ENCODE results near the gene PLPPR2.
"Not testable (repeated sequence)": the region's sequence is repeated elsewhere in the genome, so short reads cannot be mapped to it uniquely, and the experiment has no call there.

The PLPPR2 gene

GRCh38 chr19:11340099-11340467 is 15.1 kb upstream of the PLPPR2 start:
- not testable (repeated sequence) for DNase-seq

DNA sequence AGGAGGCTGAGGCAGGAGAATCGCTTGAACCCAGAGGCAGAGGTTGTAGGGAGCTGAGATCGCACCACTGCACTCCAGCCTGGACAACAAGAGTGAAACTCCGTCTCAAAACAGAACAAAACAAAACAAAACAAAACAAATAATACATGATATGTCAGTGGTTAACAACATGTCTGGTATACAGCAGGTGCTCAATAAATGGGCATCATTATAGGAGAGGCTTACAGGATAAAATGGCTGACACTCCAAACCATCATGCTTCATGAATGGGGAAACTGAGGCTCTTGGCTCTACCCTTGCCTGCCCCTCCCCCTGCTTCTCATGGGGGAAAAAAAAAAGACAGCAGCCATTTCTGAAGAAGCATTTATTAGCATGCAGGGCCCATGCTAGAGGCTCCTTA is 12.8 kb upstream of the PLPPR2 start:
- no peak for DNase-seq

DNA sequence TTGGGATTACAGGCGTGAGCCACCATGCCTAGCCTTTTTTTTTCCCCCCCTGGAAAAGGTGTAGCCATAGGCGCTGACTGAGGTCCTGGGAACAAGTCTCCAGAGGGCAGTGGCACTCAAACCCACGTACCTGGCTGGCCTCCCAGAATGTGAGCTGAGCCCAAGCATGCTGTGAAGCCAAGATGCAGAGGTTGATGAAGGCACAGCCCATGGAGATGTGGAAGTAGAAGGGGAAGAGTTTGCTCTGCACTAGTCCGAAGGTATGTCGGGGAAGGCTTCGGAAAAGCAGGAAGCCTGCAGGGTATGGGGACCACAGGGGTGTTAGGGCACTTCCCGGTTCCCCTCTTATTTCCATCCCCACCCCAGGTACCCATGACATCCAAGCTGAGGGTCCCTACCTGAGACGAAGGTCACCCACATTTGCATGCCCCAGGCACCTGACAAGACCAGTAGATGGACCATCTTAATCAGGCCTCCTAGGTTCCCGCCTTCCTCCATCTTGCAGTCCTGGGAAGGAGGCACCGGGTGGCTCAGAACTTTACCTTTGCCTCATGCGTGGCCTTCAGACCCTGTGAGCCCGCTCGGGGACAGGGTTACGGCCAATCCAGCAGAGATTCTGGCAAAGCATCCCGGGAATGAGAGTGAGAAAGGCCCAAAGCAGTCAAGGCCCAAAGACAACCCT is 10.0 kb upstream of the PLPPR2 start:
- no peak for DNase-seq

DNA sequence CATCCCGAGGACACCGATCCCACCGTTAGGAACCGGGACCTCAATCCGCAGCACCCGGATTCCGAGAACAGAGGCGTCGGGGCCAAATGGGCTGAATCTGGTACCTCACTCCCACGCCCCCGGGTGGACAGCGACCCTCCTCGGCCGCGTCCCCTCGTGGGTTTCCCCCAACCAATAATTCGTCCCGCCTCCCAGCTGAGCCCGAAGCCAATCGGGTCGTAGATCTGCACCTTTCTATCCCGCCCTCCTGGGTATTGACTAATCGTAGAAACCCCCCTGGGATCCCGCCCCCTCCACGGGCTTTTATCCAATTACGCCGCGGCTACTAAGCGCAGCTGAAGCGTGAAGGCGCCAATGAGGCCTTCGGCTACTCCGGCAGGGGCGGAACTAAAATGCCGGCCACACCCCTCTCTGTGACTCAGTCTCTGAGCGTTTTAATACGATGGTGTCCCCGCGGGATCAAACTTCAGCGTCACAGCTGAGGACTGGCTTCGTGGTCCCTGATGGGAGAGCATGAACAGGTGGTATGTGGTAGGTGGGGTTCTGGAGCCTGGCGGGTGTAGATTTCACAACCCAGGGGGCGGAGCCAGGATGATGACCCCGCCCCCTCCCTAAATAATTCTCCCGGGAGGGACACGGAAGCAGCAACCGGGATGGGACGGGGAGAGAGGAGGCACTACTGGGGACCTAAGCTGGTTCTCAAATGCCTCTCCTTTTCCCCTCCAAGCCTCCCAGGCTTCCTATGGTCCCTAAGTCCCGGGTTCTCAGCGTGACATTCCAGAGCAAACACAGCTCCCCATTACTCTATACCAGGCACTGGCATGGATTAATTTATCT is 8.9 kb upstream of the PLPPR2 start, which contains the start of the genes CCDC159 and TMEM205:
Gene CCDC159, plus strand, starts transcription at position 416 of the 837 bp plus-strand sequence. Its CDS starts 88 bp downstream, at position 504.
Gene TMEM205, minus strand, starts transcription at position 165 of the 837 bp plus-strand sequence. CDS start 649 bp downstream, outside the sequence.
- peak; percentile 92 to 96 for DNase-seq

DNA sequence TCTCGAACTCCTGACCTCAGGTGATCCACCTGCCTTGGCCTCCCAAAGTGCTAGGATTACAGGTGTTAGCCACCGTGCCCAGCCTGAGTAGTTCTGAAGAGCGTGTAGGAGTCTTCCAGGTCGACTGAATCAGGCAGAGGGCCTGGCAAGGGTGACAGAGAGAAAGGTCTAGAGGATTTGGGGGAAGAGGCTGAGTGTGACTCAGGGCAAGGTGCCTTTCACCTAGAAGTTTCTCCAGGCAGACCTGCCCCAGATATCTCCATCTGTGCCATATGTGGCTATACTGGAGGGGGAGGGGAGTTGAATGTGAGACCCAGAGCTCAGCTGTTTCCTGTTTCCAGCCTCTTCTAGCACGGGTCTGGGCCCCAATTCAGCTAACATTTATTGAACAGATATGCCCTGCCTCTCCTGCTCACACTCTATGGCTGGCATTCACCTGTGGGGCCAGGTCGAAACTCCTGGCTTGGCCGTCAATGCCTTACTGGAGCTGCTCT is 7.6 kb upstream of the PLPPR2 start:
- DNase-seq, result no peak

- no peak for DNase-seq
Observed at GRCh38 chr19:11349171-11349570, 6.1 kb upstream of the PLPPR2 start.

DNA sequence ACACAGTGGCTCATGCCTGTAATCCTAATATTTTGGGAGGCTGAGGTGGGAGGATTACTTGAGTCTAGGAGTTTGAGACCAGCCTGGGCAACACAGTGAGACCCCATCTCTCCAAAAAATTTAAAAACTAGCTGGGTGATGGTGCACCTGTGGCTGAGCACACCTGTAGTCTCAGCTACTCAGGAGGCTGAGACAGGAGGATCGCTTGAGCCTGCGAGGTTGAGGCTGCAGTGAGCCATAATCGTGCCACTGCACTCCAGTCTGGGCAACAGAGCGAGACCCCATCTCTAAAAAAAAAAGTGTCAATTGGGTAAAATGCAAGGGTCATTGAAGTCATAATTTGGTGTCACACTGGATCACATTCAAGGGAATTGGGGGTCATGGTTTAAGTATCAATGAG is 1.1 kb upstream of the PLPPR2 start:
- DNase-seq, result not testable (repeated sequence)

DNA sequence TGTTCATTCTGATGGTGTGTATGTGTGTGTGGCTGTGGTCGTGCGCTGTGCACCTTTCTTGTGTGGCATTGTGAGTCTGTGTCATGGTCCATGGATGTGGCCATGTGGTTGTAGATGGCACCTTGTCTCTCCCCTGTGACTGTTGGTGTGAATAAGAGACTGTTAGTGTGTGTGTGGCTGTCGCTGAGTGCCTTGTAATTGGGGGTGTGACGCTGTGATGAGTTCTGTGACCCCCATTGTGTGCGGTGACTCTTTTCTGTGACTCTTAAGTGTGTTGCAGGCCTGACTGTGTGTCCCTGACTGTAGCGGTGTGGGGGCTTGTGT is 804 bp downstream of the PLPPR2 start:
- no peak for DNase-seq

DNA sequence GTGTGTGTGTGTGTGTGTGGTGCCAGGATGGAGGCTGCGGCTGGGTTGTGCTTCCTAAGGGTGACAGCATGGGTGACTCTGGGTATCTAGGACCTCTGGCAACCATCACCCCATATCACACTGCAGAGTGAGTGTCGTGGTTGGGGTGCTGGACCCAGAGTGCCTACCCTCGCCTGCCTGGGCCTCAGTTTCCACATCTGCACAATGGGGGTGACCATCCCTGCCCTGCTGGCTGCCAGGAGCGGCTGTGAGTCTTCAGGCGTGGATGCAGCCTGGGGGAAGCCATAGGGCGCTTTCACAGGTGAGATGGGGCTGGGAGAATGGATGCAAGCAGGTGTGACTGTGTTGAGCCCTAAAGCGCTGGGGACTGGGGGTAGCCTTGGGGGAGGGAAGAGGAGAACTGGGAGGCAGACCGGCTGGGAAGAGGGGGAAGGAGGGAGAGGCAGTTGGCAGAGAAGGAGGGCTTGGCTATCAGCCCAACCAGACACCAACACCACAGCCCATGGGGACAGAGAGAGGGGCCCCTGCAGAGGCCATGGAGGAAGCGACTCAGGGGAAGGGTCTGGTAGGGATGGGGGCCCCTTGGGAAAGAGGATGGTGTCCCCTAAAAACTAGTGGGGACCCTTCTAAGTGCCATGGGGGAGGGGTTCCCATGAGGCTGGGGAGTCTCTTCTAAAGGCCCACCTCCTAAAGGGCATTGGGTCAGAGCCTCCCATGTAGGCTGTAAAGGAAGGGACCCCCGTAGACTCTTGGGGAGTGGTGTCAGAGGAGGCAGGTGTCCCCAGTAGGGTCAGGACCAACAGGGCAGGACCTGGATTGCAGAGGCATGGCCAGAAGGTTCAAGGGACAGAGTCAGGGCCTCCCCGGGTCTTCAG is 1.7 kb downstream of the PLPPR2 start:
- no peak for DNase-seq

- DNase-seq, result no peak
Observed at GRCh38 chr19:11359421-11359820, 4.2 kb downstream of the PLPPR2 start.

- DNase-seq, result no peak
Observed at GRCh38 chr19:11361037-11361770, 6.0 kb downstream of the PLPPR2 start.

DNA sequence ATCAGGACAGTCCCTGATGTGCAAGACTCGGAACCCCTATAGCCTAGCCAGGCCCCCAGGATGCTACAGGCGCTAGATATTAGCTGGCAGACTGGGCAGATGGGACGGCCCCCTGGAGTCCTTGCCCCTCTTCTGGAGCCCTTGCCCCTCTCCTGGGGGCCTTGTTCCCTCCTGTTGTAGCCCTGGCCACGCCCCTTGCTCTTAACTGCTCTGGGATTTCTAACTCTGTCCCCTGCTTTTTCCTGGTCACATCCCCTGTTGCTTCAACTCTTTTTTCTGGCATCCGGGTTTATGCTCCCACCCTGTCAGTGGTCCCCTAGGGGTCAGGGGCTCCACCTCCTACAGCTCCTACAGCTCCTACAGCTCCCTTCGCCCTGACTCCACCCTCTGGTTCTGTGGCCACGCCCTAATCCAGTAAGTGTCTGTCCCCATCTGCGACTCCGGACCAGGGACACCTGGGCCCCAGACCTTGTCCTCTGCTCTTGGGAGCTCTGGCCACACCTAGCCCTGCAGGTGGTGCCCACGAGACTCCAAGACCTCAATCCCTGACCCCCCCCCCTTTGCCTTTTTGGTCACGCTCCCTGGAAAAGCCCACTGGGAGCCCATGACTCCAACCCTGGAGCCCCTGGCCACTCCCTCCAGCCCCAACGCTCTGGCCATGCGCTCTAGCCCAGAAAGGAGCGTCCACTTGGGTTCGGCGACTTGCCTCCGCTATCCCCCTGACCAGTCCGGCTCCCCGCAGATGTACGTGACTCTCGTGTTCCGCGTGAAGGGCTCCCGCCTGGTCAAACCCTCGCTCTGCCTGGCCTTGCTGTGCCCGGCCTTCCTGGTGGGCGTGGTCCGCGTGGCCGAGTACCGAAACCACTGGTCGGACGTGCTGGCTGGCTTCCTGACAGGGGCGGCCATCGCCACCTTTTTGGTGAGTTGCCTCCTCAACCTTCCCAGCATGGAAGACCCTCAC is 6.8 kb downstream of the PLPPR2 start:
- DNase-seq, result no peak

- DNase-seq, result no peak
Observed at GRCh38 chr19:11363881-11364280, 8.6 kb downstream of the PLPPR2 start.

- no peak for DNase-seq
Observed at GRCh38 chr19:11364296-11364904, 9.2 kb downstream of the PLPPR2 start.

DNA sequence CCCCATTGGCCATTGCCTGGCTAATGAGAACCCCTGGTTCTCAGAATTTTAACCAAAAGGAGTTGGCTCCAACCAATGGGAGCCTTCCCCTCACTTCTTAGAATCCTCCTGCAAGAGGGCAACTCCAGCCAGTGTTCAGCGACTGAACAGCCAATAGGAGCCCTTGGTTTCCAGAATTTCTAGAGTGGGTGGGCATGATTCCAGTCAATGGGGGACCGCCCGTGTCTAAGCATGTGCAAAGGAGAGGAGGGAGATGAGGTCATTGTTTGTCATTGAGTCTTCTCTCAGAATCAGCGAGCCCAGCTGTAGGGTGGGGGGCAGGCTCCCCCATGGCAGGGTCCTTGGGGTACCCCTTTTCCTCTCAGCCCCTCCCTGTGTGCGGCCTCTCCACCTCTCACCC is 9.7 kb downstream of the PLPPR2 start:
- no peak for DNase-seq

DNA sequence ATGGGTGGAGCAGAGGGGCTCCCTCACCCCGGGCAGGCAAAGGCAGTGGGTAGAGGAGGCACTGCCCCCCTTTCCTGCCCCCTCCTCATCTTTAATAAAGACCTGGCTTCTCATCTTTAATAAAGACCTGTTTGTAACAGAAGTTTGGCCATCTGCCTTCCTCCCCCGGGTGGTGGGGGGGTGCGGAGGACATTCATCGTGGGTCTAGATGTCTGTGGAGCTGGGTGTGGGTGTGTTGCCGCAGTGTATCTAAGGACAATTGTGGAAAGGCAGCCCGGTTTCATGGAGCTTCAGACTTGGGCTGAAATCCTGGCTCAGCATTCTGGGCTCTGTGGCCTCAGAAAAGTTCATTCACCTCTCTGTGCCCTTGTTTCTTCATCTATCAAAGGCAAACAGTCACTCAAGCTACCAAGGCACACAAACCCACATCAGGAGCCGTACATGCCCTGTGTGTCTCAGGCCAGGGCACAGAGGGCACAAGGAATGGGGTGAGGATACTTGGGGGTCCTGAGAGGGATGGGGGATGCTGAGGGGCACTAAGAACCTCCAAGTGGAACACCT is 10.4 kb downstream of the PLPPR2 start:
- DNase-seq, result no peak

- DNase-seq, result no peak
Observed at GRCh38 chr19:11367528-11367927, 12.3 kb downstream of the PLPPR2 start.

GRCh38 chr19:11370744-11371143 is 15.5 kb downstream of the PLPPR2 start:
- no peak for DNase-seq

- peak in 1 of 2 experiments; percentile 22 for DNase-seq
Observed at GRCh38 chr19:11373166-11373884, 18.1 kb downstream of the PLPPR2 start.
